SH-SY5Y (cell line): ENCODE results near the gene LARGE1.

ENCODE experiments used
- GATA2 ChIP-seq: IDR thresholded peaks from 2 replicates; pipeline ENCODE4 v1.6.1; 2011; ENCODE audit warnings: mild to moderate bottlenecking, low read depth, low read length
- GATA3 ChIP-seq: IDR thresholded peaks from 2 replicates; pipeline ENCODE4 v1.6.1; 2011; ENCODE audit warnings: low read depth, mild to moderate bottlenecking, low read length, moderate library complexity

DNA sequence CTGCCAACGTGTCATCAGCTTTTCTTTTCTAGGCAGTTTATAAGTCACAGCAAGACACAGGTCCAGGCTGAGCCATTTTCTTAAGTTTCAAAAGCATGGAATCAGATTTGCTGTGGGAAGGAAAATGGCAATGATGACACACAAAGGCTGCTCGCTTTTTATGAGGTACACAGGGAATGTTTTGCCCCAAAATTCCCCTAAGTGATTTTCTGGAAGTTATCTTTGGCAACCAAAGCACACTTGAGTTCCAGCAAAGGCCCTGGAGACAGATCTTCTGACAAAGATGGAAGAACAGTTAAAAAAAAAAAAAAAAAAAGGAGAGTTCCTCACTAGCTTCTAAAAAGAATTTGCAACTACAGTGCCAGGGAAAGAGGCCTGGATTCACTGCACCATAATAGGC, 260.8 kb downstream of the LARGE1 start:
- TF ChIP-seq GATA2, result no peak
- TF ChIP-seq GATA3, result no peak
